GM04504 (cell line): ENCODE results near the gene SF3A2.
A peak's percentile ranks its signal among the peaks of the same experiment; 100 is the strongest.

Source experiments
- DNase-seq: peaks from one replicate; pipeline ENCODE4 v3.0.0-alpha.2; 2012; ENCODE audit warnings: low read depth

The SF3A2 gene

GRCh38 chr19:2253106-2254063, 16.8 kb downstream of the SF3A2 start:
- DNase-seq, result no peak

GRCh38 chr19:2254064-2254872, 17.6 kb downstream of the SF3A2 start:
- DNase-seq, result no peak

- no peak for DNase-seq
Measured at GRCh38 chr19:2255112-2255845, 18.7 kb downstream of the SF3A2 start.

GRCh38 chr19:2255982-2256685, 19.5 kb downstream of the SF3A2 start, which contains the start of gene JSRP1:
Gene JSRP1 (minus strand): TSS chr19:2256417. CDS start chr19:2255314, 1,103 bp downstream.
- no peak for DNase-seq

GRCh38 chr19:2259336-2259735, 22.7 kb downstream of the SF3A2 start:
- DNase-seq, result no peak

GRCh38 chr19:2260341-2260805, 23.7 kb downstream of the SF3A2 start:
- no peak for DNase-seq

GRCh38 chr19:2261438-2262172, 25.0 kb downstream of the SF3A2 start:
- no peak for DNase-seq

GRCh38 chr19:2266183-2266993, 29.8 kb downstream of the SF3A2 start:
- DNase-seq, result no peak

- DNase-seq, result no peak
Measured at GRCh38 chr19:2268480-2268830, 31.8 kb downstream of the SF3A2 start.

- no peak for DNase-seq
Measured at GRCh38 chr19:2268861-2269243, 32.2 kb downstream of the SF3A2 start.

GRCh38 chr19:2269244-2270156, 32.9 kb downstream of the SF3A2 start:
- DNase-seq, result peak; percentile 92

GRCh38 chr19:2270157-2270422, 33.5 kb downstream of the SF3A2 start:
- no peak for DNase-seq

GRCh38 chr19:2270423-2271233, 34.0 kb downstream of the SF3A2 start:
- DNase-seq, result peak; percentile 70

GRCh38 chr19:2271234-2272103, 34.8 kb downstream of the SF3A2 start:
- DNase-seq, result peak; percentile 67

GRCh38 chr19:2273356-2274184, 36.9 kb downstream of the SF3A2 start:
- no peak for DNase-seq

GRCh38 chr19:2274185-2274711, 37.6 kb downstream of the SF3A2 start:
- no peak for DNase-seq
